HUES6 (cell line): ENCODE data around the gene FBXO24.
A peak's percentile ranks its signal among the peaks of the same experiment; 100 is the strongest.

Source experiments
- H3K27ac ChIP-seq: 2 replicates; pipeline ENCODE4 v1.7.0; 2013; ENCODE audit warnings: low read depth, mild to moderate bottlenecking, low read length, inconsistent platforms
- H3K27me3 ChIP-seq: 2 replicates; pipeline ENCODE4 v1.6.1; 2013; ENCODE audit warnings: low read length; ENCODE audit not compliant: control insufficient read depth, insufficient read depth
- H3K36me3 ChIP-seq: 2 replicates; pipeline ENCODE4 v1.6.1; 2013; ENCODE audit warnings: low read length; ENCODE audit not compliant: control insufficient read depth, insufficient read depth
- H3K4me1 ChIP-seq: 2 replicates; pipeline ENCODE4 v1.6.1; 2013; ENCODE audit warnings: low read length; ENCODE audit not compliant: control insufficient read depth, insufficient read depth
- H3K4me3 ChIP-seq: 2 replicates; pipeline ENCODE4 v1.5.1; 2013; ENCODE audit warnings: low read depth, low read length
- H3K9ac ChIP-seq: one replicate; pipeline ENCODE4 v1.6.1; 2013; ENCODE audit warnings: mild to moderate bottlenecking, low read length
- H3K9me3 ChIP-seq: 2 replicates; pipeline ENCODE4 v1.6.1; 2013; ENCODE audit warnings: low read depth, low read length; ENCODE audit not compliant: control insufficient read depth, insufficient read depth

Gene FBXO24

GRCh38 chr7:100602889-100603725 lies 17.0 kb downstream of the FBXO24 start:
- Histone ChIP-seq H3K27me3 (peaks cover 14% of the 10 kb centered on the region), H3K27ac (peak overlapping the region; percentile 78; the same call in 1 of the 2 replicates), H3K4me3 (peak overlapping the region; percentile 83), H3K4me1 (peaks cover 27% of the 10 kb centered on the region), H3K9me3 (no peaks in the 10 kb centered on the region), H3K9ac (peak overlapping the region; percentile 61), H3K36me3 (peaks cover 13% of the 10 kb centered on the region)

GRCh38 chr7:100603726-100604027 lies 17.5 kb downstream of the FBXO24 start:
- peaks cover 14% of the 10 kb centered on the region for H3K27me3 ChIP-seq
- H3K4me1 ChIP-seq = peaks cover 27% of the 10 kb centered on the region
- peak overlapping the region; percentile 61 for H3K9ac ChIP-seq
- H3K27ac ChIP-seq = peak overlapping the region; percentile 78; the same call in 1 of the 2 replicates
- H3K4me3 ChIP-seq = peak overlapping the region; percentile 83
- no peaks in the 10 kb centered on the region for H3K9me3 ChIP-seq
- H3K36me3 ChIP-seq = peaks cover 11% of the 10 kb centered on the region

GRCh38 chr7:100604028-100604975 lies 18.2 kb downstream of the FBXO24 start:
- peak overlapping the region; percentile 83 for H3K4me3 ChIP-seq
- H3K4me1 ChIP-seq = peaks cover 27% of the 10 kb centered on the region
- H3K27ac ChIP-seq = peak overlapping the region; percentile 78; the same call in 1 of the 2 replicates
- peaks cover 14% of the 10 kb centered on the region for H3K27me3 ChIP-seq
- H3K9me3 ChIP-seq = no peaks in the 10 kb centered on the region
- H3K36me3 ChIP-seq = peaks cover 11% of the 10 kb centered on the region
- peak overlapping the region; percentile 61 for H3K9ac ChIP-seq

- Histone ChIP-seq H3K9me3 (no peaks in the 10 kb centered on the region), H3K27ac (no peak overlapping the region), H3K9ac (no peak overlapping the region)
These were observed 19.1 kb downstream of the FBXO24 start for GRCh38 chr7:100604976-100605911.

GRCh38 chr7:100606313-100606712 lies 20.2 kb downstream of the FBXO24 start:
- Histone ChIP-seq H3K9ac (no peak overlapping the region), H3K4me3 (peak overlapping the region; percentile 83), H3K36me3 (peaks cover 11% of the 10 kb centered on the region), H3K27ac (no peak overlapping the region), H3K9me3 (no peaks in the 10 kb centered on the region), H3K4me1 (peaks cover 24% of the 10 kb centered on the region), H3K27me3 (peaks cover 14% of the 10 kb centered on the region)

More at GRCh38 chr7:100604976-100605911, 19.1 kb downstream of the FBXO24 start:
- Histone ChIP-seq H3K4me3 (peak overlapping the region; percentile 83), H3K4me1 (peaks cover 27% of the 10 kb centered on the region), H3K27me3 (peaks cover 14% of the 10 kb centered on the region), H3K36me3 (peaks cover 11% of the 10 kb centered on the region)

- peaks cover 19% of the 10 kb centered on the region for H3K4me1 ChIP-seq
- no peak overlapping the region for H3K27ac ChIP-seq
- no peaks in the 10 kb centered on the region for H3K9me3 ChIP-seq
- H3K27me3 ChIP-seq = peaks cover 14% of the 10 kb centered on the region
- peaks cover 11% of the 10 kb centered on the region for H3K36me3 ChIP-seq
- no peak overlapping the region for H3K4me3 ChIP-seq
- H3K9ac ChIP-seq = no peak overlapping the region
These were observed 21.0 kb downstream of the FBXO24 start for GRCh38 chr7:100607111-100607510.

GRCh38 chr7:100609958-100610357 lies 23.8 kb downstream of the FBXO24 start:
- H3K27ac ChIP-seq = no peak overlapping the region
- peaks cover 11% of the 10 kb centered on the region for H3K36me3 ChIP-seq
- H3K4me3 ChIP-seq = no peak overlapping the region
- peaks cover 14% of the 10 kb centered on the region for H3K27me3 ChIP-seq
- H3K4me1 ChIP-seq = peaks cover 5% of the 10 kb centered on the region; the same call in 1 of the 2 replicates
- no peak overlapping the region for H3K9ac ChIP-seq
- no peaks in the 10 kb centered on the region for H3K9me3 ChIP-seq

GRCh38 chr7:100611983-100612729 lies 26.0 kb downstream of the FBXO24 start, which contains the start of gene MOSPD3:
TSS of gene MOSPD3 (plus strand) at chr7:100612540. CDS start at chr7:100612792, 252 bp downstream.
- H3K36me3 ChIP-seq = peaks cover 11% of the 10 kb centered on the region
- H3K27me3 ChIP-seq = no peaks in the 10 kb centered on the region
- peak within 1 kb of the TSS; percentile 90 for H3K4me3 ChIP-seq
- H3K27ac ChIP-seq = peak within 1 kb of the TSS; percentile 84
- H3K4me1 ChIP-seq = no peaks in the 10 kb centered on the region
- no peaks in the 10 kb centered on the region for H3K9me3 ChIP-seq
- H3K9ac ChIP-seq = peak within 1 kb of the TSS; percentile 82

GRCh38 chr7:100612730-100613390 lies 26.7 kb downstream of the FBXO24 start:
- no peaks in the 10 kb centered on the region for H3K9me3 ChIP-seq
- H3K36me3 ChIP-seq = peaks cover 4% of the 10 kb centered on the region; the same call in 1 of the 2 replicates
- no peaks in the 10 kb centered on the region for H3K4me1 ChIP-seq
- no peaks in the 10 kb centered on the region for H3K27me3 ChIP-seq
- H3K9ac ChIP-seq = no peak overlapping the region
- H3K4me3 ChIP-seq = peak overlapping the region; percentile 90
- H3K27ac ChIP-seq = no peak overlapping the region
